GM19043 (cell line): ENCODE data around the gene C20orf204.

Experiments used
- ATAC-seq: cut with Tn5 transposase; IDR thresholded peaks from one replicate; pipeline ENCODE4 v1.9.1; 2021; ENCODE audit warnings: low read depth; ENCODE audit not compliant: unreplicated experiment

Gene C20orf204

DNA sequence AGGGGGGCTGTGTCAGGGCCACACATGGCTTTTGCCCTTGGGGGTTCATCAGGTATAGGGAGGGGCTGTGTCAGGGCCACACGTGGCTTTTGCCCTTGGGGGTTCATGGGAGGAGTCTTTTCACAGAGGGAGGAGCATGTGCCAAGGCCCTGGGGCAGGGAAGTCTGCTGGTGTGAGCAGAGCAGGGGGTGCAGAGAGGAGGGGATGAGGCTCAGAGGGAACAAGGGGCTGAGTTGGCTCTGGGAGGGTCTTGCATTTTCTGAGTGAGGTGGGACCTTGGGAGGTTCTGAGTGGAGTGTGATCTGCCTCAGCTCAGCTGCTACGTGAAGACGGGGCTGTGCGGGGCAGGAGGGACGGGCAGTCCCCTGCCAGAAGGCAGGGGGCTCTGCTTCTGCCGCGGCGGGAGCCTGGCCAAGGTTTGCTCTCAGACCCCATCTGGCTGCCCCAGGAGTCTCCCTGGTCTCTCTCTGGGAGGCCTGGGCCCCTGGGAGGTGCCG is 19.5 kb downstream of the C20orf204 start:
- ATAC-seq, result no peak

- ATAC-seq, result no peak
Measured at GRCh38 chr20:64055893-64056638, 20.1 kb downstream of the C20orf204 start.

GRCh38 chr20:64056639-64056888 is 20.6 kb downstream of the C20orf204 start:
- ATAC-seq, result no peak

DNA sequence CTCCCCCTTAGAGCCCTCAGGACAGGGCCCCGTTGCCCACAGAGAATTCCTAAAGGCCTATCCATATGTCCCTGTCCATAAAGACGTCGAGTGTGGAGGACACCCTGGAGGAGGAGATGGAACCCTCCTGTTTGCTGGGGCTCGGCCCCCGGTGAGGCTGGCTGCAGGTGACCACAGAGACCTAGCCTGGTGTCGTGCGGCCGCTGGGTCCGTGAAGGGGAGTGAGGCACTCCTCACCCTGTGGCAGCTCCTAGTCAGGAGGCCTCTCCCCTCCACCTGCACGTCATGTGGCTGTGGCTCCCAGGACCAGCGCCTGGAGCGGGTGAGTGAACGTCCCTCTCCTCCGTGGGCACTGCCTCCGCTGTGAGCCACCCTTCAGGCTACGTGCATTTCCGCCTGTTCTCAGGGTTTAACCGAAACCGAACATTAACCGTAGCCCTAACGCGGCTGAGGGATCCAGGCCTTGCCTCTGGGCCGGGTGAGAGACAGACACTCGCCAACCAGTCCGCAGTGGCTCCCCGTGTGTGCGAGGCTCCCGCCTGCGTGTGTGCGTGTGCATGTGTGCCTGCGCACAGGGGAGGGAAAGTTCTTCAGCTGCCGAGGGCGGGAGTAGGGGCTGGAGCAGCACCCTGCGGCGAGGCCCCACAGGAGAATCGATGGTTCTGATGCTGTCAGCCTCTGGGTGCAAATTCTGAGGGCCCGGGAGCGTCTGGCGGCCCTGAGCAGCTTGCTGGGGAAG is 21.1 kb downstream of the C20orf204 start:
- no peak for ATAC-seq

GRCh38 chr20:64057628-64058498 is 21.9 kb downstream of the C20orf204 start:
- ATAC-seq, result peak; percentile 48

DNA sequence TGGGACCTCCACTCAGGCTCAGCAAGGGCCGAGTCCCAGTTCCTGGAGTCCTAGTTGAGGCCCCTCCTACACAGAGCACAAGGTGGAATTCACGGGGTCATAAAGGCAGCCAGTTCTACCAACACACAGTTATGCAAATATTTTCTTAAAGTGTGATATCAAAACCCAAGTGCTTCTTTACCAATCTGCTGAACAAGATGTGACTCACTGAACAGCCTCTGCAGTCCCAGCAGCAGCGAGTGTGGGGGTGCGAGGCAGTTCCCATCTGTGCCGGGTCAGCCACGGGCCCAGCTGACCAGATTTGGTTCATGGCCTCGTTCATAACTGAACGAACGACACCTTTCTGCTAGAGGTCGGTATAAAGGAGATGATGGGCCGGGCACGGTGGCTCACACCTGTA is 22.6 kb downstream of the C20orf204 start:
- no peak for ATAC-seq

GRCh38 chr20:64062276-64062595 is 26.3 kb downstream of the C20orf204 start:
- no peak for ATAC-seq

- peak; percentile 69 for ATAC-seq
Measured at GRCh38 chr20:64062596-64063388, 26.8 kb downstream of the C20orf204 start, which contains the start of gene TCEA2. TSS of gene TCEA2 (plus strand) at chr20:64063198. CDS start at chr20:64063313, 115 bp downstream.

GRCh38 chr20:64063389-64064144 is 27.6 kb downstream of the C20orf204 start:
- no peak for ATAC-seq

- ATAC-seq, result no peak
Measured at GRCh38 chr20:64064145-64064698, 28.2 kb downstream of the C20orf204 start.

GRCh38 chr20:64065062-64065973 is 29.3 kb downstream of the C20orf204 start:
- ATAC-seq, result no peak

DNA sequence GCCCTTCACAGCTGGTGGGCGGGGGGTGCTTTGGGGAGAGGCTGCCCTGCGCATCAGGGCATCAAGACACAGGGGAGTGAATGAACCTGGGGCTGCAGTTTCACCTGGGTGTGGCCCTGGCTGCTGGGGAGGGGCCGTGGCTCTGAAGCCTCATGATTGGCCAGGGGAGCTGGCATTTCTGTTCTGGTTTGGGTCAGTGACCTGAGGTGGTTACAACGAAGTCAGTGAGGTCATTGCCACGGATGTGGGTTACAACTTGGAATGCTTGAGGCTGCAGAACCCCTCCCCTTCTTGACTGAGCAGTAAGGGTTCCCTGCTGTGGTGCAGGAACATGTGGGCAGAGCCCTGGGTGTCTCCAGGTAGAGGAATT is 30.0 kb downstream of the C20orf204 start:
- ATAC-seq, result peak; percentile 49

DNA sequence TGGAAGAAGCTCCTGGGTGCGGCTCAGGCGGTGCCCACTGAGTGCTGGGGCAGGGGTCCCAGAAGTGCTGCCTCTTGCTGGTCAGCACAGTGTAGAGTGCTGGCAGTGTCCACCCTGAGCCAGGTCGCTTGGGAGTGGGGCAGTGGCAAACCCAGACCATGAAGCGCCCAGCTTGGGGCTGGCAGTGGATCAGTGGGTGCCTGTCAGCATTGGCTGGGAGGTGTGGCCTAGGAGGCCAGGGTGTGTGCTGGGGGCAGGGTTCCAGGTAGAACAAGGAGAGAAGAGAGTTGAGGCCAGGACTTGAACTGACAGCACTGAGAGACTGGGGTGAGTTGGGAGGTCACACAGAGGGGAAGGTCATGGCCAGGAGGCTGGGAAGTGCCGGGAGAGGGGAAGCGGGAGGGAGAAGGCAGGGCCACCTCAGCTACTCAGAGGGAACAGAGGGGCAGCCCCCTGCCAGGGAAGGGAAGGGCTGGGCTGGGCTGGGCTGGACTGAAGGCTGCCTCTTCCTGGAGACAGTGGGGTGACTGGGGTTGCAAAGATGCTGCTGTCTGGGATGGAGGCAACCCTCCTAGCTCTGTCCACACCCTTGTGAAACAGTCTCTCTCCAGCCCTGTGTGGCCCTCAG is 31.1 kb downstream of the C20orf204 start:
- no peak for ATAC-seq

GRCh38 chr20:64067733-64068307 is 31.8 kb downstream of the C20orf204 start:
- no peak for ATAC-seq

GRCh38 chr20:64068386-64069208 is 32.6 kb downstream of the C20orf204 start:
- ATAC-seq, result no peak

GRCh38 chr20:64069209-64069613 is 33.2 kb downstream of the C20orf204 start:
- no peak for ATAC-seq
